NB4 (cell line): ENCODE data around the gene DNAH17.

Experiments
- DNase-seq: peaks from one replicate; pipeline ENCODE4 v3.0.0; 2010; ENCODE audit warnings: low read depth
- H3K4me3 ChIP-seq: one replicate; pipeline ENCODE4 v1.5.1; 2011; ENCODE audit warnings: mild to moderate bottlenecking, low read depth, low read length, moderate library complexity
- CTCF ChIP-seq: IDR thresholded peaks from one replicate; pipeline ENCODE4 v1.5.1; 2012; ENCODE audit warnings: low read depth, low read length
- MAX ChIP-seq: IDR thresholded peaks from 2 replicates; pipeline ENCODE4 v1.6.1; 2011; ENCODE audit warnings: low read depth, low read length
- MYC ChIP-seq: IDR thresholded peaks from 2 replicates; pipeline ENCODE4 v1.6.1; 2011; ENCODE audit warnings: low read depth, low read length
- POLR2A ChIP-seq: IDR thresholded peaks from 2 replicates; pipeline ENCODE4 v1.6.1; 2011; ENCODE audit warnings: mild to moderate bottlenecking; ENCODE audit not compliant: insufficient read length; ENCODE audit errors: extremely low read depth

The DNAH17 gene

GRCh38 chr17:78473951-78474613 is 103.1 kb downstream of the DNAH17 start:
- no peak overlapping the region for H3K4me3 ChIP-seq
- no peak for TF ChIP-seq MYC
- no peak for TF ChIP-seq CTCF
- no peak for TF ChIP-seq POLR2A
- TF ChIP-seq MAX: no peak
- no peak for DNase-seq

- DNase-seq: no peak
- TF ChIP-seq CTCF (no peak), MYC (no peak), MAX (no peak), POLR2A (no peak)
- H3K4me3 ChIP-seq: no peak overlapping the region
These were observed 104.9 kb downstream of the DNAH17 start for GRCh38 chr17:78472035-78472905.

- TF ChIP-seq MYC (no peak), CTCF (no peak), POLR2A (no peak), MAX (no peak)
- DNase-seq: no peak
- H3K4me3 ChIP-seq: no peak overlapping the region
These were observed 105.6 kb downstream of the DNAH17 start for GRCh38 chr17:78471635-78472034.

GRCh38 chr17:78469443-78469842 is 107.8 kb downstream of the DNAH17 start:
- DNase-seq: no peak
- TF ChIP-seq POLR2A (no peak), CTCF (no peak), MYC (no peak), MAX (no peak)
- H3K4me3 ChIP-seq: no peak overlapping the region

- TF ChIP-seq POLR2A: no peak
- H3K4me3 ChIP-seq: no peak overlapping the region
- no peak for DNase-seq
These were observed 108.8 kb downstream of the DNAH17 start for GRCh38 chr17:78468366-78468765.
